Stimulated activated CD8-positive, alpha-beta memory T cell treated with anti-CD3 and anti-CD28 coated beads, Interleukin-7, amount 100 ng/mL, for 48 hours (primary cell): ENCODE data around the gene COQ8A.
"Not testable (repeated sequence)": the region's sequence is repeated elsewhere in the genome, so short reads cannot be mapped to it uniquely, and the experiment has no call there.

ENCODE experiments used
- DNase-seq, 2 donors: peaks; one replicate each; pipeline ENCODE4 v3.0.0-alpha.2; 2020; ENCODE audit warnings: low read depth in 1 of 2; ENCODE audit errors: extremely low read depth in 1 of 2

Gene COQ8A

DNA sequence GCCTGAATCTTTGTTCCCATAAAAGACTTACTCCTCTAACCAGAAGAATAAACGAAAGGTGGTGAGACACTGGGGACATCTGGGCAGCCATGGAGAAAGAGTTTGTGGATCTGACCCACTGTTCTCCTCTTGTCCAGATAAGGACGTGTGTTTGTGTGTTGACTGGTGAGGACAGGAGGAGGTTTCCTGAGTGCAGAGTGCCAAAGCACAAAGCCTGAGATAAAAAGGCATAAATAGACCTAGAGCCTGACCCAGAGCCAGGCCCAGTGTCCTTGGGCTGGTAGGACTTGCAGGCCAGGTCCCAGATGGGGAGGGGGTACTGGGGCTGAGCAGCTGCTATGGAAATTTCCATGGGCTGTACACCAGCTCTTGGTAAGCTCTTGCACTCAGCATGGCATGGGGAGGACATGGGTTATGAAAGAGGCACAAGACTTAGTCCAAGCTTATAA, 19.6 kb upstream of the COQ8A start:
- no peak for DNase-seq

DNA sequence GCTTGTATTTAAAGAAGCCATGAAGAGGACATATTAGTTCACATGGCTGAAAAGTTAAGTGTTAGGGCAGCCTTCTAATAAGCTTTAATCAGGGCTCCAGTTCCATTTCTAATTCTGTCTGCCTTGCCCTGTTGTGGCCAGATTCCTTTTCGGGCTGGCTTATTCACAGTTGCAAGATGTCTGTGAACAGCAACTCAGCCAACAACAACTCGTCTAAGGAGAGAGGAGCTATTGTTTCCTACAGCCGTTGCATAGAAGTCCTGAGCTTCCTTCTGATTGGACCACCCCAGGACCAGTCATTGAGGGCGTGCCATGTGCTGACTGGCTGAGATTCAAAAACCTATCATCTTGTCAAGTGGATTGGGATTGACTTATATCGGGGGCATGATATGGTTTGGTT, 18.6 kb upstream of the COQ8A start:
- no peak for DNase-seq

DNA sequence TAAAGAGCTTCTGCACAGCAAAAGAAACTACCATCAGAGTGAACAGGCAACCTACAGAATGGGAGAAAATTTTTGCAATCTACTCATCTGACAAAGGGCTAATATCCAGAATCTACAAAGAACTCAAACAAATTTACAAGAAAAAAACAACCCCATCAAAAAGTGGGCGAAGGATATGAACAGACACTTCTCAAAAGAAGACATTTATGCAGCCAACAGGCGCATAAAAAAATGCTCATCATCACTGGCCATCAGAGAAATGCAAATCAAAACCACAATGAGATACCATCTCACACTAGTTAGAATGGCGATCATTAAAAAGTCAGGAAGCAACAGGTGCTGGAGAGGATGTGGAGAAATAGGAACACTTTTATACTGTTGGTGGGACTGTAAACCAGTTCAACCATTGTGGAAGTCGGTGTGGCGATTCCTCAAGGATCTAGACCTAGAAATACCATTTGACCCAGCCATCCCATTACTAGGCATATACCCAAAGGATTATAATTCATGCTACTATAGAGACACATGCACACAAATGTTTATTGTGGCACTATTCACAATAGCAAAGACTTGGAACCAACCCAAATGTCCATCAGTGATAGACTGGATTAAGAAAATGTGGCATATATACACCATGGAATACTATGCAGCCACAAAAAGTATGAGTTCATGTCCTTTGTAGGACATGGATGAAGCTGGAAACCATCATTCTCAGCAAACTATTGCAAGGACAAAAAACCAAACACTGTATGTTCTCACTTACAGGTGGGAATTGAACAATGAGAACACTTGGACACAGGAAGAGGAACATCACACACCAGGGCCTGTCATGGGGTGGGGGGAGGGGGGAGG, 10.6 kb upstream of the COQ8A start:
- DNase-seq: not testable (repeated sequence)

DNA sequence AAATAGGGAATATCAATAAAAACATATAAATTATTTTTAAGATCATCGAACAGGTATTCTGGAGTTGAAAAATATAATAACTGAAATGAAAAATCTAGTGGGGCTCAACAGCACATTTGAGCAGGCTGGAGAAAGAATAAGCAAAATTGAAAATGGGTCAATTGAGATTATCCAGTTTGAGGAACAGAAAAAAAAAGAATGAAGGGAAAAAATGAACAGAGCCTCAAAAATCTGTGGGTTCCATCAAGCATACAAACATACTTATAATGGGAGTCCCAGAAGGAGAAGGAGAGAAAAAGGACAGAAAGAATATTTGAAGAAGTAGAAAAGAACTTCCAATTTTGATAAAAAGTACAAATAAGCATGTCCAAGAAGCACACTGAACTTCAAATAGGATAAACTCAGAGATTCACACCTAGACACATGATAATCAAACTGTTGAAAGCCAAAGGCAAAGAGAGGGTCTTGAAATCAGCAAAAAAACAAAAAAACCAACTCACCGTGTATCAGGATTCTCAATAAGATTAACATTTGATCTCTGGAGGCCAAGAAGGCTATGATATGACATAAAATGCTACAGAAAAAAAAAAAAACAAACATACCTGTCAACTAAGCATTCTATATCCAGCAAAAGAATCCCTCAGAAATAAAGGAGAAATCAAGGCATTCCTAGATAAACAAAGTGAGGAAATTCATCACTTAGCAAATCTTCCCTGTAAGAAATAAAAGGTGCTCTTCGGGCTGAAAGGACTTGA, 5.4 kb upstream of the COQ8A start:
- DNase-seq: no peak

DNA sequence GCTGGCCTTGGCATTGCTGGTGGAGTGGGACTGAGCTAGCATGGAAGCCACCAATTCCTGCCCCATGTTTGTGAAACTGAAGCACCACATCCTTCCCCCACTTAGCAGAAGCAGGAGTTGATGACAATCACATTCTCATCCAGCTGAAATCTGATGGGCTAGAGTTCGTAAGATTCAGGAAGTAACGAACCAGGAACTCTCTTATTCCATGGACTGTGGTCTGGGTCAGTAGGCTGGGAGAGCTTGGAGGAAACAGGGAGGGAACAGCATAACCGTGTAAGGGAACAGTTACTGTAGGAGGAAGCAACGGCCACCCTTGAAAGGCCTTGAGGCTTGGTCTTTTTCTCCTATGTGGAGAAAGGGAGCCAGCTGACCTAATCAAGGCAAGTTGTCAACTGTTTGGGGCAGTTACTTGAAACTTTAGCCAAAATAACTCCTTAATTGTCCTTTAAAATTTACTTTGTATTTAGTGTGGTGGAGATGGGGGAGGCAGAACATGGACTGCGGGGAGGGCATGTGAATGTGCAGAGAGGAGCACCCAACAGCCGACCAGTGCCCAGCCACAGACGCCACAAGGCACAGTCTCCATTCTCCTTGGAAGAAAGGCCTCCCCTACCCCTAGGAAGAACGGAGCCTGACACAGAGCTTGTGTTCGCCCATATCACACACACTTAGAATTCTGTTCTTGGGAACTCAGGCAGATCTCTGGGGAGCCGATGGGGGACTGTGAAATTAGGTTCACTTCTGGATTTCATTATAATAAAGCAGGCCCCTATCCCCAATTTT, 2.0 kb upstream of the COQ8A start:
- no peak for DNase-seq

DNA sequence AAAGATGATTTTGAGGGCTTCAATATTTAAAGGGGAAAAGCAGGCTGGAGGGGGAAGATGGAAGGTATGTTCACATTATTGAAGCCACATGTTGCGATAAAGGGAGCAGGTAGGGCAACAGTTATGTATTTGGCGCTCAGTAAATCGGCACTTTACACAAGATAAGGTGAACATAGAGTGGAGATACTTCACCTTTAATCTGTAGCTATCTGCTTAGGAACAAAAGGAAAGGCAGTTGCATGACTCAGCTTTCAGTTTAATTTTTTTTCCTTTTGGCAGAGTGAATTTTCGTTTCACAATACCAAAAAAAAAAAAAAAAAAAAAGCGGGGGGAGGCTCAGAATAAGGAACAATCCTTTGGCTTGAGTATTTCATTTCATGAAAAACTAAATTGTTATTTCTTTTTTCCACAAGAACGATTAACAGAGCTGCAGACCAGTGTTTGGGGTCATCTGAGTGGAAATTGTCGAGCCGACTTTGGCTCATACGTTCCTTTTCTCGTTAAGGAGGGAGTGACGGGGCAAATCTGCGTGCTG, 1.1 kb upstream of the COQ8A start:
- DNase-seq: no peak

DNA sequence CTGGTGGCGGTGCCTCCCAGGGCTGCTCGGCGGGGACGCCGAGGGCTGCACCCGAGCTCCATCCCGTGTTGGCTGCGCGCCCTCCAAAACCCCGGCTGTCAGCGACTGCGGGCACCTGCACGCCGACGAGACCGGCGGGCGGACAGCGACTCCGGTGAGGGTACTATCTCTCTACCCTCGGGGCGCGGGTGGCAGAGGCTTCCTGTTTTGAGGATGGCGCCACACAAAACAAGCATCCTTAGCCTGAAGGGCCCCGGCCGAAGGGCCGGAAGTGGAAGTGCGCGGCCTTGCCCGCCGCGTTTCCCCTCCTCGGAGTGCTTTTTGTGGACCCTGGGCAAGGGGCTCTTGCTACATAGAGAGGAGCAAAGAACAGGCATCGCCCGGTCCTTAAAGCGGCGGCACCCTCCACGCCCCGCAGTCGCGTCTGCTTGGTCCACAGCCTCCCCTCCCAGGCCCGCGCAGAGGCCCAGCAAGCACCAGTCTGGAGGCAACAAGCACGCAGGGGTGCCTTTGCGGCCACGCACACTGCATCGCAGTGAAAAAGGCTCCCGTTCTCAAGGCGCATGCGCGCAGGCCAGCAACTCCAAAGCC, 561 bp upstream of the COQ8A start:
- peak in 1 of 2 donors; percentile 41 for DNase-seq

DNA sequence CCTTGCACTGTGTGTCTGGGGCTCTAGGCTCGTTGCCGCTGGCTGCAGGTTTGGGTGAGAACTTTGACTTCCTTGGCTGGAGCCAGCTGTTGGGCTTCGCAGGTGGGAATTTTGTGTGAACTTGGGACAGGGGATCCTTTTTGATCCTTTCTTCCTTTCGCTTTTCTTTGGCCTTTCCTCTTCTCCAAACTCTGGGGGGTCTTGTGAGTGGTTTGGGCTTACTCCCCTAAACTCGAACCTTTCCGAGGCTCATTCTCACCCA, 643 bp downstream of the COQ8A start:
- DNase-seq: no peak

DNA sequence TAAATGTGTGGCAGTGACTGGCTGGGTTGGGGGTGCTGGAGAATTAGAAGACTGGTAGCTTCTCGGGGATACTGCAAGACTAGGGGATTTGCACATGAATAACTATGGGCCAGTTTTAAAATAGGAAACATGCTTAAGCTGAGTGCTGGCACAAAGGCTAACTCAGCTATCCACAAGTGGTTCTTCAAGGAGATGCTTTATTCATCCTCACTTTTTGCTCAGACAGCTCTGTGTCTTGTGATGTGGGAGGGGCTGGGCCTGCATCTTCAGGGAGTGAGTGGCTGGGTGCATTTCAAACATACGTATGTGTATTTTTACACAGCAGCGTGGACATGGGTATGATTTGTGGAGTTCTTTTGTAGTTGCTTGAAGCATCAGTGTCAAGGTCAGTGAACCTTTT, 2.3 kb downstream of the COQ8A start:
- DNase-seq: no peak

DNA sequence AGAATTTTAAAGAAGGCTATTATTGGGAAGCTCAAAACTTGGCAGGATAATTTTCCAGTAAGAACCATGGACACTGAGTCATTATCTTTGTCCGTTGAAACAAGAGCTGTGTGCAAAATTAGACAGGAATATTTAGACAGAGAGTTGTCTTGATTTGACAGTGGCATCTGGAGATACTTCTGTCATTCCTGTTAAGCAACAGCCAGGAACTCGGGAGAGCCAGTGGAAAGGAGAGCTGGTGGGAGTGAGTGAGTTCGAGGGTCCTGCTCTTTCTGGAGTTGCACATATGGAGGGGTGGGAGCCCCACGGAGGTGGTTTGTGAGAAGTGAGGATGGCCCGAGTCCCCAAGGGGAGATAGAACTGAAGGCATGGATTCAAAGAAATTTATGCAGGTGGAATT, 3.1 kb downstream of the COQ8A start:
- no peak for DNase-seq

DNA sequence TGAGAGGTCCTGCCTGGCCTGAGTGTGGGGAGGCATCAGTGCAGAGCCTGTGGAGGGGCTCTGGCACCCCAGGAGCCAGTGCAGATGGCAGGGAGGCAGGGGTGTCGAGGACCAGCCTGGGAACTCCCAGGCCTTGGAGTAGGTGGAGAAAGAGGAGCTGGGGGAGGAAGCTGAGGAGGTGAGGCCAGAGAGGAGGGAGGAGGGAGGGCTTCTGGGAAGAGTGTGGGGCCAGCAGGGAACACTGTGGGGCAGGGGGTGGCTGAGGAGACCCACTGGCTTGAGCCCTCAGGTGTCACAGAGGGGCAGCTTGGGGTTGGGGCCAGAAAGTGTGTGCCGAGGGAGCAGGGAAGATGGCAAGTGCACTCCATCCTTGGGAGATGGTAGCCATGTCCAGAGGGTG, 3.8 kb downstream of the COQ8A start:
- DNase-seq: no peak

DNA sequence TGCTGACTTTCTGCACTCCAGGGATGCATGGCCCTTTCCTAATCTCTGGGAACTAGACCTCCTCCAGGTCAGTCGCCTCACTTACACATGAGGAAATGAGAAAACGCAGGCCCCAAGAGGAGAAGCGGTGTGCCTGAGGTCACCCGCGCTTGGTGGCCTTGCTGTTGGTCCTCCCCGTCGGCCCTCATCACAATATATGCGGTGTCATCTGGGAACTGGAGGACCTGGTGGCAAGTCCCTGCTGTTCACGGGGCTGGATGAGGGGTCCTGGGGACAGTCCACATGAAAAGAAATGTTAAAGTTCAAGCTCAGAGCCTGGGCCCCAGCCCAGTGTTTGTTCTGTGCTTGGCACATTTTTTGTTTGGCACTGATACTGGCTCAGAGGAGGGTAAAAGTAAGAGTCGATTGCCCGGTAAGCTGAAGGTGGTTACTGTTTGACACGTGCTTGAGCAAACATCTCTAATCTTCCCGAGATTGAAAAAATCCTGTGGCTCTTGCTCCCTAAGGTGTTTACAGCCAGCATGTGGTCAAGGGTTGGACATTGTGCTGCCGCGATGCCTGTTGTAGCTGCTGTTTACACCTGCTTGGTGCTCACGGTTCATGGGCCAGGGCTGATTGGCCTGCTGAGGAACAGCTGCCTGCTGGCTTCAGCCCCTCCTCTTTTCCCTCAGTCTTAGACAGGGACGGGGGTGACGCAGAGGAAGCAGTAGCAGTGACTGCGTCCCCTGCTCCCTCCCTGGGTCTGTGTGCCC, 5.2 kb downstream of the COQ8A start:
- DNase-seq: no peak

DNA sequence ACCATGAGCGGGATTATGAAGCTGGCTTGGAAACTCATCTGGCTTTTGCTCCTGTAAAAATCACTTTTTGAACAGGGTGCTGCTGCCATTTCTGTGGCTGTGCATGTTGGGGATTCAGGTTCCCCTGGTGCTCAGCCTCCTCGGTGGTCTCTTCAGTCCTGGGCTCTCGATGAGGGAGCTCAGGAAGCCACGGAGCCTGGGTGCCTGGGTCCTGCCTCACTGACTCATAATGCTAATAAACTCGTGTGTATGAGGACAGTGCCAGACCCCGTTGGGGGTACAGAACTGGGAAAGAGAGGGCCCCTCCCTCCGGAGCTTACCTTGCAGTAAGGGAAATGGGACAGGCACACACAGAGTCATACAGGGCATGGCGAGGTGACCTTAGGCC, 5.8 kb downstream of the COQ8A start:
- DNase-seq: no peak

DNA sequence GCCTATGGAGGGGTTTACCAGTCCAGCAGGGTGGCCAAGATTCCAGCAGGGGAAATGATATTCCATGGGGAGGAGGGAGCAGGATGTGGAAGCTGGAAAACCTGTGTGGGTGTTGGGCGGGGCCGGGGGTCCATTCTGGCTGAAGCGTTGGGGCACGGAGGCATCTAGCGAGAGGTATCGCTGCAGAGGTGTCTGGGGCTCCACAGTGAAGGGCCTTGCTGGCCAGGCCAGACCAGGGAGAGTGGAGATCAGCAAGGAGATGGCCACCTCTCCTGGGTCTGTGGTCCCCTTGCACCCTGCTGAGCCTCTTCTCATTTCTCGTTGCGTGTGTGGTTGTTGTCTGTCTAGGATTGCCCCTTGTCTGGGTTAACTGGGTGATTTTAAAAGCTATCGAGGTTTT, 6.2 kb downstream of the COQ8A start:
- no peak for DNase-seq

DNA sequence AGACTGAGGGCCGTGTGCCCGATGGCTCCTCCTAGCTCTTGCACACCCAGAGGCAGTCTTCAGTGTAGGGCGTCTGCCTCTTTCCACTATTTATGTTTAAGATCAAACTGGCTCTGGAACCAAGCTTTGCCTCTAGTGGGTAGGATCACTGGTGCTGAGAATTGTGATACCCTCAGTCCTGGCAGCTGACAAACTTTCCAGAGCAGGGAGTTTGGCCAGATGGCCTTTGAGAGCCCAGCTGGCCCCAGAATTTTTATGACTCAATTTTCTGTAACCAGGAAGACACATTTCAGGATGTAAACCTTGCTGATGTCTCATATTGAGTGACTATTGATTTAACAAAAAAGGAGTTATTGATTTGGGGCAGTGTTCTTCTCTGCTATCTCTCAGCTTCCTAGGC, 6.7 kb downstream of the COQ8A start:
- DNase-seq: no peak

DNA sequence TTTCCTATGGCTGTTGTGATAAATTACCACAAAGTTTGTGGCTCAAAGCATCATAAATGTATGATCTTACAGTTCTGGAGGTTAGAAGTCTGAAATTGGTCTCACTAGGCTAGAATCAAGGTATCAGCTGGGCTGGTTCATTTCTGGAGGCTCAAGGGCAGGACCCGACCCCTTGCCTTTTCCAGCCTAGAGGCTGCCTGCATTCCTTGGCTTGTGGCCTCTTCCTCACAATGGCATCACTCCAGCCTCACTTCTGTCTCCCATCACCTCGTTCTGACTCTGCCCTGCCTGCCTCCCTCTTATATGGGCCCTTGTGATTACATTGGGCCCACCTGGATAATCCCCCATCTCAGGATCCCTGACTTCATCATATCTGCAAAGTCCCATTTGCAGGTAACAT, 8.0 kb downstream of the COQ8A start:
- DNase-seq: no peak

DNA sequence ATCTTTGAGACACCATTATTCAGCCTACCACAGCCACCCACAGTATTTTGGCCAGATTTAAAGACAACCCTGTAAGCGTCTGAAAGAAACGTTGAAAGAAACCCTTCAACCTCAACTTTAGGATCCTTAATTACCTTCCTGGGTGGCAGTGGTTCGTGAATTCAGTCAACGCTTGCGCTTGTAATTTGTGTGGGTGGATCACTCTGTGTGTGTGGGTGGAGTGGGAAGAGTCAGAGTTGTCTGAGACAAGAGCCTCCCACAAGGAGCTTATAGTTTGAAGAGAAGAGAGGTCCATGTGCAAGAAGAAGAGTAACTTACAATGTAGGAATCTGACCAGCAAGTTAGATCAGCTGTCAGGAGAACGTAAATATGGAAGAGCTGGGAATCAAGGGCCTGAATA, 8.4 kb downstream of the COQ8A start:
- DNase-seq: no peak

DNA sequence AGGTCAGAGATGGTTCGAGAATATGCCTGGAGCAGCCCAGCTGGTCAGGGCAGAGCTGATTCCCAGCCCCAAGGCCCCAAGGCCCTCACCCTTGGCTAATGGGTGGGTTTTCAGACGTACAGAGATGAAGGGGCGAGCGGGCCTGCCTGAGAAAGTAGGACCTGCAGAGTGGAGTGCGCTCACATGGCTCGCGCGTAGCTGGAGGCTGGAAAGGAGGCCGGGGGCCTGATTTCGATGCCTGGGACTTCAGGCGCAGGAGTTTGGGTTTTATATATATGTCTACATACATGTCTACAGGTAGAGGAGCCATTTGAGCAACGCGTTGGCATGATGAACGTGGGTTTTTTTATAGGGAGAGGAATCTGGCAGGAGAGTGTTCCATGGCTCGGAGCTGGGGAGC, 8.9 kb downstream of the COQ8A start:
- no peak for DNase-seq

DNA sequence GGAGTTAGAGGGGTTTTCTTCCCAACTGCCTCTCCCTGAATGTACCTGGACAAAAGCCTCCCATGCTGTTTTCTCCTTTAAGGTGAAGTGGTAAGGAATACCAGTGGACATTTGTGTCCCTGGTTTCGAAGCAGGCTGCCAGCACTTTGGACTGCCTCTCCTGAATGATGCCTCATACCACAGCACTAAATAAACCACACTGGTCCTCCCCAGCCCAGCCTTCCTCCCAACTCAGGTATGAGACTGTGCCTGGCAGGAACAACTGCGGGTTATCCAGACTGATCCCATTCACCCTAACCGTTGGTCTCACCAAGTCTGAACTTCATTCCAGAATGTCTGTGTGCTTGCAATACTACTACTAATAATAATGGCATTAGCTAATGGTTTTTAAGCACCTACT, 9.3 kb downstream of the COQ8A start:
- no peak for DNase-seq

DNA sequence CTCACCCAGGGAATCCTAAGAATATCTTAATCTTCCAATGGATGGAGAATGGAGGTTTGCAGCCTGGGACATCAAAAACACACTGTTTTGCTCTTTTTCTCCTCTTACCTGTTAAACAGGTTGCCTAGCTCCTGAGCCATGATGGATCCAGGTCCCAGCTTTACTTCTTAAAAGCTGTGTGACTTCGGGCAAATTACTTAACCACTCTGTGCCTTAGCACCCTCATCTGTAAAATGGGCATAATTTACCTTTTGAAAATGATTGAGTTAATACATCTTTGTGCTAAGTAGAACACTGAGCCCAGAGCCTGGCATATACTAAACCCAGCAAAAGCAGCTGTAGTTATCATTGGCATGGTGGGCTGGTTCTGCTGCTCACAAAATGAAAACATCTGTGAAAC, 10.2 kb downstream of the COQ8A start:
- DNase-seq: no peak

DNA sequence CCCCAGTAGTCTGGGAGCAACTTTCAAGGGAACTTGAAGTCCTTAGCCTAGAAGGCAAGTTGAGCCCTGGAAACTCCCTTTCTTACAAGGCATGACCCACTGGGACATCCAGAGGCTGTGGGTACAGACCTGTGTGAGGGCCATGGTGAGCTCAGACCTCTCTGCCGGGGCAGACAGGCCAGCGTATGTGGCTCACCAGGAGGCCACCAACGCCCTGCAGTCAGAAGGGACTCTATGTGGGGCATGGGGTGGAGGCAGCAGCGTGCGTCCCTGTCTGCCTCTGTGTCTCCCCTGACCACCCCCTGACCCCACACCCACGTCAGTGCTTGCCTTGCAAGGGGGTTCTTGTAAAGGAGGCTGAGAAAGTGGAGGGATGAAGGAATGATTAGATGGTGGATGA, 10.8 kb downstream of the COQ8A start:
- no peak for DNase-seq
